Right lobe of liver (tissue), 6 donors: ENCODE measurements around the gene ASIC2. TPM values are rescaled to one million over a fixed set of nuclear protein-coding genes. Genes with fewer than 3 reads are reported as not detected.

Experiments used
- ATAC-seq, 4 donors: fragments of 200-7000 bp; cut with Tn5 transposase; one replicate each; pipeline ENCODE4 v1.9.1; 2020; ENCODE audit warnings: mild to moderate bottlenecking in 4 of 4, moderate library complexity in 4 of 4
- DNase-seq, 3 donors: peaks; one replicate each; pipeline ENCODE4 v3.0.0-alpha.2; 2020
- H3K27ac ChIP-seq, 3 donors: fragments of 200-600 bp; one replicate each; pipeline ENCODE4 v1.8.0; 2022
- H3K27me3 ChIP-seq, 2 donors: fragments of 200-600 bp; one replicate each; pipeline ENCODE4 v1.8.0; 2022
- H3K36me3 ChIP-seq, 4 donors: fragments of 200-600 bp; sonication (generic) in 1 of 4; one replicate each; pipeline versions ENCODE4 v1.5.1 to v1.8.0; 2017 to 2022; ENCODE audit warnings: control low read depth in 1 of 4
- H3K4me1 ChIP-seq, 4 donors: fragments of 200-600 bp; sonication (generic) in 1 of 4; one replicate each; pipeline versions ENCODE4 v1.5.1 to v1.8.0; 2017 to 2022; ENCODE audit warnings: control low read depth in 1 of 4
- H3K4me3 ChIP-seq, 3 donors: fragments of 200-600 bp; one replicate each; pipeline ENCODE4 v1.8.0; 2022
- H3K9me3 ChIP-seq, 4 donors: fragments of 200-600 bp; sonication (generic) in 1 of 4; one replicate each; pipeline versions ENCODE4 v1.5.1 to v1.8.0; 2017 to 2022; ENCODE audit warnings: control low read depth in 1 of 4
- CTCF ChIP-seq, 4 donors: fragments of 200-600 bp in 3 of 4; fragments of 450-650 bp in 1 of 4; IDR thresholded peaks; one replicate each; pipeline versions ENCODE4 v1.5.1 to v1.8.0; 2016 to 2022; ENCODE audit warnings: antibody characterized with exemption in 4 of 4, mild to moderate bottlenecking in 2 of 4
- POLR2A ChIP-seq: fragments of 450-650 bp; IDR thresholded peaks from one replicate; pipeline ENCODE4 v1.6.1; 2017; ENCODE audit warnings: antibody characterized with exemption, mild to moderate bottlenecking
- WGBS: methylation state at CpG from one replicate; pipeline ENCODE4 v1.1.6; 2018; ENCODE audit warnings: low coverage, low lambda C conversion rate; ENCODE audit not compliant: insufficient coverage; ENCODE audit errors: missing lambda C conversion rate; 5-methylcytosine and 5-hydroxymethylcytosine counted together
- intact Hi-C, 2 donors: fragments of 100-400 bp; cut with DNase I; formaldehyde crosslinking; loops; one replicate each; pipeline versions ENCODE4 v1.11.2 to v1.14.1; 2022
- total RNA-seq, 6 experiments: library from RNA; depleted of rRNA in 2 of 6; stranded (reverse); fragments of >200 nt in 2 of 6; fragmentation: NEBNext Ultra II Directional in 3 of 6; extraction: Animal tissue kit (Norgen Biotek cat#: 25700) in 3 of 6; gene quantifications; one replicate each; pipeline versions ENCODE4 v1.1.0 to v1.2.4, GENCODE V29; 2016 to 2023
- donor health status: DM: no; HTN: yes; CAD: no.
- donor health status: DM: no; HTN: no; CAD: no.
- donor health status: DM: no; HTN: no; CAD: no.
- donor health status: DM: no; HTN: yes; CAD: no.
- donor health status: DM: no; HTN: yes; CAD: no.

Gene ASIC2
- total RNA-seq, 6 experiments from 2014 or later, result 0.11 to 0.31 (median 0.12) TPM; not detected in 3

GRCh38 chr17:33028061-33028460 is 265.0 kb downstream of the ASIC2 start:
- H3K4me1 ChIP-seq, result no peaks in the 10 kb centered on the region
- no peak overlapping the region for H3K4me3 ChIP-seq
- no peak overlapping the region for H3K27ac ChIP-seq
- DNase-seq (no peak), ATAC-seq (no peak)
- no peaks in the 10 kb centered on the region for H3K36me3 ChIP-seq
- no peaks in the 10 kb centered on the region for H3K9me3 ChIP-seq
- 60% methylated on average over 2 of the region's 8 CpGs for WGBS
- intact Hi-C loops, result no loop called here
- no peaks in the 10 kb centered on the region for H3K27me3 ChIP-seq
- no peak for TF ChIP-seq CTCF (IDR thresholded peaks at IDR 0.05)
- TF ChIP-seq POLR2A, result no peak

- Histone ChIP-seq H3K9me3 (no peaks in the 10 kb centered on the region), H3K36me3 (no peaks in the 10 kb centered on the region), H3K27ac (no peak overlapping the region), H3K27me3 (no peaks in the 10 kb centered on the region), H3K4me1 (no peaks in the 10 kb centered on the region), H3K4me3 (no peak overlapping the region)
- WGBS, result 59% methylated on average over 2 of the region's 3 CpGs
- DNase-seq (no peak), ATAC-seq (no peak)
- intact Hi-C loops, result no loop called here
- TF ChIP-seq CTCF (IDR thresholded peaks at IDR 0.05) (no peak), POLR2A (no peak)
Observed at GRCh38 chr17:33024688-33025486, 268.2 kb downstream of the ASIC2 start.

- ATAC-seq, result no peak
- H3K4me1 ChIP-seq, result no peaks in the 10 kb centered on the region
- WGBS, result 70% methylated on average over 3 of the region's 3 CpGs
Observed at GRCh38 chr17:33023790-33024189, 269.3 kb downstream of the ASIC2 start.

GRCh38 chr17:33021731-33022408 is 271.2 kb downstream of the ASIC2 start:
- H3K9me3 ChIP-seq, result no peaks in the 10 kb centered on the region
- H3K36me3 ChIP-seq, result no peaks in the 10 kb centered on the region
- 49% methylated on average over 12 of the region's 12 CpGs for WGBS
- no peak overlapping the region for H3K4me3 ChIP-seq
- H3K27me3 ChIP-seq, result no peaks in the 10 kb centered on the region
- no peaks in the 10 kb centered on the region for H3K4me1 ChIP-seq
- intact Hi-C loops, result no loop called here
- H3K27ac ChIP-seq, result no peak overlapping the region
- TF ChIP-seq CTCF (IDR thresholded peaks at IDR 0.05) (no peak), POLR2A (no peak)
- DNase-seq (no peak), ATAC-seq (no peak)

More at GRCh38 chr17:33023790-33024189, 269.3 kb downstream of the ASIC2 start:
- no peaks in the 10 kb centered on the region for H3K36me3 ChIP-seq
- no peak overlapping the region for H3K27ac ChIP-seq
- no peaks in the 10 kb centered on the region for H3K9me3 ChIP-seq
- no peak for DNase-seq
- intact Hi-C loops, result no loop called here
- no peak overlapping the region for H3K4me3 ChIP-seq
- no peak for TF ChIP-seq POLR2A
- no peak for TF ChIP-seq CTCF (IDR thresholded peaks at IDR 0.05)
- no peaks in the 10 kb centered on the region for H3K27me3 ChIP-seq
